ENCODE data around the gene CEP44. TPM values are rescaled to one million over a fixed set of nuclear protein-coding genes. Genes with fewer than 3 reads are reported as not detected.

The CEP44 gene
- total RNA-seq, 4 donors from 2014 or later: 17.0 to 30.6 (median 24.8) TPM

- no peak for DNase-seq
- Histone ChIP-seq H3K27me3 (no peaks in the 10 kb centered on the region), H3K36me3 (peaks cover 0 to 11% of the 10 kb centered on the region in 2 donors), H3K4me1 (no peaks in the 10 kb centered on the region), H3K9me3 (no peaks in the 10 kb centered on the region), H3K4me3 (replicated peaks in 1 of 3) (no peak overlapping the region), H3K27ac (no peak overlapping the region)
- TF ChIP-seq CTCF (IDR thresholded peaks at IDR 0.05): no peak
- no peak for TF ChIP-seq POLR2A (IDR thresholded peaks at IDR 0.05)
- 99 to 100% methylated on average over 1 of the region's 1 CpG for WGBS, 2 donors
- intact Hi-C loops (cut with DNase I): no loop called here
These were observed 20.0 kb downstream of the CEP44 start for GRCh38 chr4:174303687-174304086.

- Histone ChIP-seq H3K4me1 (no peaks in the 10 kb centered on the region), H3K9me3 (no peaks in the 10 kb centered on the region), H3K4me3 (replicated peaks in 1 of 3) (no peak overlapping the region), H3K27me3 (no peaks in the 10 kb centered on the region), H3K27ac (no peak overlapping the region), H3K36me3 (peaks cover 4 to 13% of the 10 kb centered on the region in 2 donors)
- DNase-seq: no peak
- 93 to 96% methylated on average over 1 of the region's 1 CpG for WGBS, 2 donors
- TF ChIP-seq CTCF (IDR thresholded peaks at IDR 0.05) (no peak), POLR2A (IDR thresholded peaks at IDR 0.05) (no peak)
- intact Hi-C loops (cut with DNase I): no loop called here
These were observed 21.0 kb downstream of the CEP44 start for GRCh38 chr4:174304664-174305063.

DNA sequence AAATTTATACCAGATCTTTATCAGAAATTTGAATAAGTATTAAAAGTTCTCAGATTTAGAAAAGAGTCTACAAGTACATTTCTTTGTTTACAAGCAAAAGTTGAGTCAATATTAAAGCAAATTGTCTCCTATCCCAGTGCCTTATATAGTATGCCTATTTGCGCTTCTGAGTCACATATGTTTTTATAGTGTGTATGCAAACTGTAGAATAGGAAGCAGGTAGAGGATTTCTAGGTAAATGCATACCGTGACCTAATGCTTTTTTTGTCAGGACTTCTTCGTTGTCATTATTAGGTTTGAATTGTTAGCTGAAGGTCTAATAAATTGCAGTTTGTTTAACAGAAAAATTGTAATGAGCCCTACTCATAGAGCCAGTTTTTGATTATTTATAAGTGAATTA lies 22.2 kb downstream of the CEP44 start:
- DNase-seq: no peak
- 98% methylated on average over 3 of the region's 3 CpGs for WGBS, 2 donors
- Histone ChIP-seq H3K9me3 (no peaks in the 10 kb centered on the region), H3K4me1 (no peaks in the 10 kb centered on the region), H3K27ac (no peak overlapping the region), H3K27me3 (no peaks in the 10 kb centered on the region), H3K36me3 (peaks cover 4 to 11% of the 10 kb centered on the region in 2 donors), H3K4me3 (replicated peaks in 1 of 3) (no peak overlapping the region)
- intact Hi-C loops (cut with DNase I): no loop called here
- no peak for TF ChIP-seq POLR2A (IDR thresholded peaks at IDR 0.05)
- TF ChIP-seq CTCF (IDR thresholded peaks at IDR 0.05): no peak

- H3K36me3 ChIP-seq: peaks cover 9 to 11% of the 10 kb centered on the region in 2 donors
- intact Hi-C loops (cut with DNase I): no loop called here
- H3K4me3 ChIP-seq (replicated peaks in 1 of 3): no peak overlapping the region
- no peaks in the 10 kb centered on the region for H3K9me3 ChIP-seq
- H3K27me3 ChIP-seq: no peaks in the 10 kb centered on the region
- TF ChIP-seq CTCF (IDR thresholded peaks at IDR 0.05) (no peak), POLR2A (IDR thresholded peaks at IDR 0.05) (no peak)
- no peaks in the 10 kb centered on the region for H3K4me1 ChIP-seq
- H3K27ac ChIP-seq: no peak overlapping the region
- DNase-seq: no peak
- WGBS, 2 donors: 91 to 95% methylated on average over 4 of the region's 4 CpGs
These were observed 24.0 kb downstream of the CEP44 start for GRCh38 chr4:174307694-174308093.

DNA sequence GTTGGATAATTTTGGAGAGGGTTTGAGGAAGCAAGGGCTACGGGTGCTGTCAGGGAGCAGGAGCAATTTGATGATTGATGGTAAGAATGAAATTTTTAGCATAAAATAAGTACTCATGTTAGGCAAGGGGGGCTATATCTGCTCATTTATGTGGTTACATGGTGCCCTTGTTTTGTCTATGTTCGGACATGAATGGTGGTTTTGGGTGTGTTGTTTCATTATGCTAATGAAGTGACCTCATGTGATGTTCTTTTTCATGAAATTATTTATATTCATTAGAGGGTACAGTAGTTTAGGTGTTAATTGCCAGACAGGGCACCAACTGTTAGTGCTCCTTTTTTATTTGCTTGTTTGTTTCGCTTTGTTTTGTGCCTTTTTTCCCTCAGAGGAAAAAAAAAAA lies 29.3 kb downstream of the CEP44 start:
- 92 to 98% methylated on average over 3 of the region's 3 CpGs for WGBS, 2 donors
- Histone ChIP-seq H3K27me3 (no peaks in the 10 kb centered on the region), H3K4me1 (no peaks in the 10 kb centered on the region), H3K4me3 (replicated peaks in 1 of 3) (no peak overlapping the region), H3K9me3 (no peaks in the 10 kb centered on the region), H3K27ac (no peak overlapping the region), H3K36me3 (peaks cover 9 to 14% of the 10 kb centered on the region in 2 donors)
- no peak for DNase-seq
- intact Hi-C loops (cut with DNase I): no loop called here
- no peak for TF ChIP-seq CTCF (IDR thresholded peaks at IDR 0.05)
- TF ChIP-seq POLR2A (IDR thresholded peaks at IDR 0.05): no peak

All from thyroid gland (tissue), 4 donors.